GM20431 (cell line): ENCODE results near the gene UNC13C.

Source experiments
- in situ Hi-C: fragments of 300-500 bp; cut with MseI, MboI; formaldehyde crosslinking; loops from one replicate; pipeline ENCODE4 v1.15.0; 2020; ENCODE audit warnings: low sequenced_read_pairs; ENCODE audit not compliant: unreplicated experiment

UNC13C gene

GRCh38 chr15:54520616-54521015, 542.4 kb downstream of the UNC13C start:
- in situ Hi-C loops = no loop called here

GRCh38 chr15:54521206-54521605, 543.0 kb downstream of the UNC13C start:
- in situ Hi-C loops = no loop called here

- in situ Hi-C loops = no loop called here
These were observed 549.8 kb downstream of the UNC13C start for GRCh38 chr15:54528021-54528420.

- in situ Hi-C loops = no loop called here
These were observed 562.5 kb downstream of the UNC13C start for GRCh38 chr15:54540721-54541120.

- in situ Hi-C loops = no loop called here
These were observed 569.2 kb downstream of the UNC13C start for GRCh38 chr15:54547491-54547890.

- in situ Hi-C loops = no loop called here
These were observed 572.7 kb downstream of the UNC13C start for GRCh38 chr15:54550954-54551353.

GRCh38 chr15:54556231-54556630, 578.0 kb downstream of the UNC13C start:
- in situ Hi-C loops = no loop called here

- in situ Hi-C loops = no loop called here
These were observed 581.3 kb downstream of the UNC13C start for GRCh38 chr15:54559405-54560069.

GRCh38 chr15:54560417-54560816, 582.2 kb downstream of the UNC13C start:
- in situ Hi-C loops = no loop called here

- in situ Hi-C loops = no loop called here
These were observed 585.9 kb downstream of the UNC13C start for GRCh38 chr15:54564166-54564565.

GRCh38 chr15:54566654-54567053, 588.4 kb downstream of the UNC13C start:
- in situ Hi-C loops = no loop called here

GRCh38 chr15:54567408-54568035, 589.3 kb downstream of the UNC13C start:
- in situ Hi-C loops = no loop called here

- in situ Hi-C loops = no loop called here
These were observed 590.1 kb downstream of the UNC13C start for GRCh38 chr15:54568381-54568780.

- in situ Hi-C loops = no loop called here
These were observed 593.3 kb downstream of the UNC13C start for GRCh38 chr15:54571576-54571975.

GRCh38 chr15:54575586-54575985, 597.3 kb downstream of the UNC13C start:
- in situ Hi-C loops = no loop called here

GRCh38 chr15:54576298-54576935, 598.2 kb downstream of the UNC13C start:
- in situ Hi-C loops = no loop called here

- in situ Hi-C loops = no loop called here
These were observed 599.4 kb downstream of the UNC13C start for GRCh38 chr15:54577476-54578250.

- in situ Hi-C loops = no loop called here
These were observed 601.6 kb downstream of the UNC13C start for GRCh38 chr15:54579855-54580254.

GRCh38 chr15:54580643-54581042, 602.4 kb downstream of the UNC13C start:
- in situ Hi-C loops = no loop called here

GRCh38 chr15:54582863-54583643, 604.8 kb downstream of the UNC13C start:
- in situ Hi-C loops = no loop called here
